Neural progenitor cell (in vitro differentiated cells): ENCODE data around the gene FAM234B.

Source experiments
- EZH2 ChIP-seq: fragments of 200-600 bp; sonication (generic); IDR thresholded peaks from 2 replicates; pipeline ENCODE4 v1.6.1; 2017; ENCODE audit warnings: antibody characterized with exemption, mild to moderate bottlenecking, moderate library complexity
- TF ChIP-seq, protein P1 (sequence below): fragments of 200-600 bp; sonication (generic); IDR thresholded peaks from 2 replicates; pipeline ENCODE4 v1.5.1; 2017; ENCODE audit warnings: antibody characterized with exemption, mild to moderate bottlenecking

GRCh38 chr12:13130981-13131380 lies 86.8 kb downstream of the FAM234B start:
- TF ChIP-seq, protein P1, sequence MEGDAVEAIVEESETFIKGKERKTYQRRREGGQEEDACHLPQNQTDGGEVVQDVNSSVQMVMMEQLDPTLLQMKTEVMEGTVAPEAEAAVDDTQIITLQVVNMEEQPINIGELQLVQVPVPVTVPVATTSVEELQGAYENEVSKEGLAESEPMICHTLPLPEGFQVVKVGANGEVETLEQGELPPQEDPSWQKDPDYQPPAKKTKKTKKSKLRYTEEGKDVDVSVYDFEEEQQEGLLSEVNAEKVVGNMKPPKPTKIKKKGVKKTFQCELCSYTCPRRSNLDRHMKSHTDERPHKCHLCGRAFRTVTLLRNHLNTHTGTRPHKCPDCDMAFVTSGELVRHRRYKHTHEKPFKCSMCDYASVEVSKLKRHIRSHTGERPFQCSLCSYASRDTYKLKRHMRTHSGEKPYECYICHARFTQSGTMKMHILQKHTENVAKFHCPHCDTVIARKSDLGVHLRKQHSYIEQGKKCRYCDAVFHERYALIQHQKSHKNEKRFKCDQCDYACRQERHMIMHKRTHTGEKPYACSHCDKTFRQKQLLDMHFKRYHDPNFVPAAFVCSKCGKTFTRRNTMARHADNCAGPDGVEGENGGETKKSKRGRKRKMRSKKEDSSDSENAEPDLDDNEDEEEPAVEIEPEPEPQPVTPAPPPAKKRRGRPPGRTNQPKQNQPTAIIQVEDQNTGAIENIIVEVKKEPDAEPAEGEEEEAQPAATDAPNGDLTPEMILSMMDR = no peak
- TF ChIP-seq EZH2 = no peak
